SW 1271 (cell line): ENCODE results near the gene DYNC1I1.

ENCODE experiments used
- DNase-seq, 2 experiments: peaks; one replicate each; lab custom pipeline; 2025; lab: John Stamatoyannopoulos, UW

The DYNC1I1 gene

DNA sequence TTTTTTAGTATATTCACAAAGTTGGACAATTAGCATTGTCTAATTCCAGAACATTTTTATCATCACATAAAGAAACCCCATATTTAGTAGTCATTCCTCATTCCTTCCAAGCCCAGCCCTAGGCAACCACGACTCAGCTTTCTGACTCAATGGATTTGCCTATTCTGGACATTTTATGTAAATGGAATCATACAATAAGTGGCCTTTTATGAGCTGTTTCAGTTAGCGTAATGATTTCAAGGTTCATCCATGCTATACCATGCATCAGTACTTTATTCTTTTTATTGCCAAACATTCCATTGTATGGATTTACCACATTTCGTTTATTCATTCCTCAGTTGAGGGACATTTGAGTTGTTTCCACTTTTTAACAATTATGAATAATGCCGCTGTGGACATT is 249.2 kb downstream of the DYNC1I1 start:
- DNase-seq: no peak

DNA sequence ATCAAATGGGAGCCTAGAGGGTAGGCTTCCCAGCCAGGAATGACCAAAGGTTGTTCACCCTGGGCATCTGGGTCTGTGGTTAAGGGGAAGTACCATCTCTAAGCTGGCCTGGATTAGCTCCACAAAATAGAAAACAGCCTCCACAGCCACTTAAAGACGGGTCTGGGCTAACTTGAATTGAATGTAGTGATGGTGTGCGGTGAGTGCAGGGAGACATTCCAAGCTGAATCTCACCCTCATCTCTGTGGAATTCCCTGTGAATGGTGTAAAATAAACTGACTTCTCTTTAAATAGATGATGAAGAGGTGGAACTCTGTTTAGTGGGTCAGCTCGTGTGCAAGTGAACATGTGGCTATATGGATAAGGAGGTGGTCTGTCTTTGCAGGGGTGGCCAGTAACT is 251.0 kb downstream of the DYNC1I1 start:
- no peak for DNase-seq

DNA sequence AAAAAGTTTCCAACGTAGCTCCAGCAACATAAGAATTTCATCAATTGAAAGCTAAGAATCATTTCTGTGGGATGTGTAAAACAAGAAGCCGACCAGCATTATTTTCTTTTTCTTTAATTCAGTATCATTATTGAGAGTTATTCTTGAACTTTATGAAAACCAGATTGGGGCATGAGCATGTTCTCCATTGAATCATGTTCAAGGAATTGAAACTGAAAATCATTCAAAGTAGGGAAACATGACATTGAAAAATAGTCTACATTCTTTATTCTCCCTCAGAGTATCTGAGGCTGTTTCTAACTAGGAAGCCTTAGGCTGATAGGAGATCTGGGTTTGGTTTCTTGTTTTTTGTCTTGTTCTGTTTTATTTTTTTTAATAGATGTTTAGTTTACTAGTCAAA is 253.7 kb downstream of the DYNC1I1 start:
- DNase-seq: no peak

DNA sequence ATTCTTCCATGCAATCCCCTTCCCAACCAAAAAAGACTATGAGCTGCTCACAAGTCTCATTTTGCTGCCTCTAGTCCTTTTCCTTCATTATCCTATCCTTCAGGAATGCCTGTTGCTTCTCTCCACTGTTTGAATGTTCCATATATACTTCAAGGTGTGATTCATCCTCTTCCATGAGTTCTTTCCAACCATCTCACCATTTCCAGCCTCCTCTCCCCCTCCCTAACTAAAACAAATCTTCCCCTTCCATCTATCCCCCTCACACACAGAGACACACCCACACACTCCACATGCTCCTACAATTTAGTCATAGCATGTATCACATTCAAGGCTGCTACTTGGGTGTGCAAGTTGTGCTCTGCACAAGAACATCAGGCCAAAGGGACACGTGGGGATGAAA is 254.3 kb downstream of the DYNC1I1 start:
- no peak for DNase-seq

DNA sequence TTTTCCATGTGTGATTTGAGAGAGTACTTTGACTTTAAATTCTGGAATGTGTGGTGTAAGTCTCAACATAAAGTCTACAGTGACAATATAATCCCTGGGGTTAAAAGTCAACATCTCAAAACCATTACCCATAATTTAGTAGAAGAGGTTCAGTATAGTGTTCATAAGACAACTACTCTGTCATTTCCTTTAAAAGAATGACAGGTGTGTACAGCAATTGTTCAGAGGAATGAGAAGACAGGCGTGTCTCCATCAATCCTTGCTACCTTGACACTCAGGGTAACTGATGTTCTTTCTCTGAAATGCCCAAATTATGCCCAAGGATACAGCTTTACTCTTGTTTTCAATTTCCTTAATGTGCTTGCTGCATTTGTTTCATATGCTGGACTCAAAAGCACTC is 256.4 kb downstream of the DYNC1I1 start:
- no peak for DNase-seq

DNA sequence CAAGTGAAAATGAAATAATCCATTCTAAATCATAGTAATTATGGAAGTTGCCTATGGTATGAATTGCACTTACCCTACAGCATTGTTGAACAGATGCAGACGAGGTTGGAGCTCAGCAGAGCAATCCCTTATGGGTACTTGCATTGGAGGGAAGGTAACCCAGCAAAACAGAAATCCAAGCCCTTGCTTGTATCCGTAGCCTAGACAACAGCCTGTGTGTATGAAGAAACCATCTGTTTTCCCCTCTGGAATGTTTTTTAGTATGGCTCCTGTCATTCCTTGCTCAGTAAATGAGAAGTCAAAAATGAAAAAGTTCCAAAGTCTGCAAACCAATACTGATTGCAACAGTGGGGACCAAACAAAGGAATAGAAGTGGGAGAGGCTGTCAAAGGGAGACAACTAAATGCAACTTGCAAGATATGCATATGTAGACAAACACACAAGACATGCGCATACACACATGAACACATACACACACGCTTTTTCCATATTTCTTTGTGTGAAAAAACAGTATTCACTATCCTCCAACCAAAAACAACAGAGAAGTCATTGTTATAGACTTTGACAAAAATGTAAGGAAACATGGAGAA is 260.8 kb downstream of the DYNC1I1 start:
- no peak for DNase-seq

DNA sequence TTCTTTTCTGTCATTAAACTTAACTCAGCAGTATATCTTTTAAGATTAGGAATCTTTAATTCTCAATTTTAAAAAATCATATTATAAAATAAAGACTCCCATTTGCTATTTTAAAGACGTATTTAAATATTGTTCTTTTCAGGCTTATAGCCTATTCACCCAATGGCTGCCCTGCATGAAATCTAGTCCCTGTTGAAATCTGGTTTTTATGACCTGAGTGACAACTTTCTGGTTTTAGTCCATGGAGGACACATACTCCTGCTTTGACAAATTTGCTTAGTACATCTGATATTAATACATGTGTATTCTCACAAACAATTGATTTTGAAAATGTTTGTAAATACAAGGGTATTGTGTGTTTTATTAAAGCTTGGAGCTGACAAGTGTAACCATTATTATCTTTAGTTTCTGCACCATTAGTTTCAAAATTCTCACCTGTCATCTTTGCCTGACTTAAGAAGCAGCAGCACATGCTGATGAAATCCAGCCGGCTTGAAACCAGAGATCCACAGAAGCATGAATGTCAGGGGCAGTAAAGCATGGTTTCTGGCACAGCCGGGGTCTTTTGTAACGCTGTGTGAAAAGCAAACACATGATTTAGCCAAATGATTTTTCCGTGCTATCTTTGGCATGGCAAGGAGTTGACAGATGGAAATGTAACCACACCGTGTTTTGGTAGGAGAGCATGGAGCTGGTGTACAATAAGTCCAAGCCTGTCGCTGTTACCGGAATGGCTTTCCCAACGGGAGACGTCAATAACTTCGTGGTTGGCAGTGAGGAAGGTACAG is 262.8 kb downstream of the DYNC1I1 start:
- DNase-seq: no peak

DNA sequence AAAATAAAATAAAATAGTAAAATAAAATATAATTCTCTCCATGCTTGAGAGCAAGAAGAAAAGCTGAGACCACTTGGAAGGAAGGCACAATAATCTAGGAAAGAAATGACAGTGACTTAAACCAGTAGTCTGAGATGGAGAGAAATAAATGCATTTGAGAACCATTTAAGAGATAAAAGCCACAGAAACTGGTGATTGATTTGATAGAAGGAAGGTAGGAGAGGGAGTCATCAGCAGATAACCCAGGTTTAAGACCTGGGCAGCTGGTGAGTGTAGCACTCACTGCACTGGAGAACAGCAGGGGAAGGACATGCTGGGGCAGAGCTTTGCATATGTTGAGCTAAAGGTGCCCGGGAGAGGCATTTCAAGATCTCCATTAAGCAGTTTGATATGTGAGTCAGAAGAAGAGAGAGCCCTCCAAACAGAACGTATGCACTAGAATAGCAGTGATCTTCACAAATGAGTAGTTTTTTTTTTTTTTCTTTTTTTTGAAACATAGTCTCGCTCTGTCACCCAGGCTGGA is 268.0 kb downstream of the DYNC1I1 start:
- DNase-seq: no peak

DNA sequence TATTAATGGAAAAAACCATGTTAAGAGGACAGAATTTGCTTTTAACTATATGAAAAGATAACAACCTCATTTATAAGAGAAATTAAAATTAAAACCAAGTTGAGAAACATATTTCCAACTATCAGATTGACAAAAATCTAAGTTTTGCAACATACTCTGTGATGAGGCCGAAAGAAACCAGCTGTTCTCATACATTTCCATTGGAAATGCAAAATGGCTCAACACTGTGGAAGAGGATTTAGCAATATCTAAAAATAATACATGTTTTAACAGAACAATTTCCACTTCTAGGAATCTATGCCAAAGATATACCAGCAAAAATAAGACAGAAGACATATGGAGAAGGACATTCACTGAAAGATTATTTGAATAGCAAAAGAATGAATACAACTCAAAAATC is 268.8 kb downstream of the DYNC1I1 start:
- DNase-seq: no peak

DNA sequence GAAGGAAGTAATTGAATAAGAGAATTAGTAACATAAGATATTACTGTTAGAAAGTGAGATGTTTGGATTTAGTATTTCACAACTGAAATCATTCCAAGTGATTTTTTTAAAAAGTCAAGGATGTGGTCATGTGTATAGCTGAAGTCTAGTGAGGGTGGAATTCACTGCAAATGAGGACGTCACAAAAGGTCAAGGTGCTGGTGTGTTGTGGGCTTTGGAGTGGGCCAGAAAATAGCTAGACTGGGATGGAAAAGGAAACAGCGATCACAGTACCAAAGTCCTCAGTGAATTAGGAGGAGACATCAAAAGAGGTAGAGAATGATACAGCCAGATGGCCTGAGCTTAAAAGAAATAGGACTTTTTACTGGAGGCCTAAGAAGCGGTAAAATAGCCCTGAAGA is 272.8 kb downstream of the DYNC1I1 start:
- DNase-seq: no peak

DNA sequence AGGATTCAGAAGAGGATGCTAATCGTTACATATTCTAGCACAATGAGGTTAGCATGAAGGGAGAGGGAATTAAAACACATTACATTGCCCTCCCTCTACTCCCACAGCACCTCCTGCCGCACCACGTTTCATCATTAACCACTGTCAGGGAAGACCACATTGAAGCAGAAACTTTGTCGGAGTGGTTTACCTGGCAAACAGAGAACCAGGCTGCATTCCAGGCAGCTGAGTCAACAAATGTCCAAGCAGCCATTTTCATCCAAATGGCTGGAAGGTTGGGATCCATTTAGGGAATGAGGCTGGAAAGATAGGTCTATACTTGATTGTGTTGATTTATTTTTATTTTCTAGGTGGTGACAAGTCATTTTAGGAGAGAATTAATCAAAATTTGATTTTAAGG is 273.6 kb downstream of the DYNC1I1 start:
- no peak for DNase-seq

DNA sequence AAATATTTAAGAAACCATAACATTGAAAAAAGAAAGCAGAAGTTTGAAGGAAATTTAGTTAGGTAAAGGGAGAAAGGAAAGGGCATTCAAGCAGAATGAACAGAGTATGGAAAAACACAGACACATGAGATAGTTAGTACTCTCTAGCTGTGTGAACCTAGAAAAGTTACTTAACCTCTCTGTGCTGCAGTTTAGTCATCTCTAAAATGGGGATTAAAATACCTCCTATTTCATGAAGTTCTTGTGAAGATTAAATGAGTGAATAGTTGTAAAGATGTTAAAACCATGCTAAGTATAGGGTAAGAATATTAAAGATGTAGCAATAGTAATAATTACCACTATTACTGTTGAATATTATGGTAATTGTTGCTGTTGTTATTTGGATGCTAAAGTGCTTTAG is 279.9 kb downstream of the DYNC1I1 start:
- no peak for DNase-seq

DNA sequence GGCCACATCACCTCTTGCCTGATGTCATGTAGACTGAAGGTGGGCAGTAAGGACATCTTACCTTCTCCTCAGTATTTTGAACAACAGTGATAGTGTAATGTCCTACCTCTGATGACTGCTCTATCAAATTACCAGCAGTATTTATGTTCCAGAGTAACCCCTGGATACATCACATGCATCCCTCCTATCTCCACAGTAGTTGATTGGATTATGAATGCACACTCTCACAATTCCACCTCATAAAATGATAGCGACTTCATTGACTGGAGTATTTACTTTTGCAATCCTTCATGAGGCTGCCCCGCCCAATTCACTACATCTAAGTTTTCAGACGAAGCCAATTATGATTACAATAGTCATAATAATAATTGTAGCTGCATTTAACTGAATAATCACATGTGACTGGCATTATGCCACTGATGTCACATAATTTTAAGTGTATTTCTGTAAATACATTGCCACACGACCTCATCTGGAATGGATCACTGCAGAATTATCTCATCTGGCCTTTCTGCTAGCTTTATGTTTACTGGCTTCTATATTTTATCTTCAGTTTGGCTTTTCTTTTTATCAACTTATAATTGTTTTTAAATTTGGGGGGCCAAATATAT is 280.6 kb downstream of the DYNC1I1 start:
- DNase-seq: no peak

DNA sequence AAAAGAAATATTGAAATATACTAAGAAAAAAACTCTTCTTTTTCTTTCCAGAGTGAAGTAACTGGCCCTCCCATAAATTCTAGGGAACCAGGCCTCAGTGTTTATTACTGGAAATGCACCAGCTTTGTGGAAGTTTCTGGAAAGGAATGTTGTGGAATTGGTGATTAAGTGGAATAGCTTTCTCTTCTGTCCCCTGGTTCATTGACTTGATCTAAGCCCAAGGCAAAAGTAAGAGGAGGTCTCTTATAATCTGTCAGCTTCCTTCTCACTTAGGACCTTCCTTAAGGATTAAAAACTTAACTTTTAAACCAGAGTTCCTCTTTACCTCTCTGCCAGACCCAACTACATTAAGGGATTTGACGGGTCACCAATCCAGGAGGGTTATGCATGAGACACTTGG is 283.4 kb downstream of the DYNC1I1 start:
- DNase-seq: no peak

DNA sequence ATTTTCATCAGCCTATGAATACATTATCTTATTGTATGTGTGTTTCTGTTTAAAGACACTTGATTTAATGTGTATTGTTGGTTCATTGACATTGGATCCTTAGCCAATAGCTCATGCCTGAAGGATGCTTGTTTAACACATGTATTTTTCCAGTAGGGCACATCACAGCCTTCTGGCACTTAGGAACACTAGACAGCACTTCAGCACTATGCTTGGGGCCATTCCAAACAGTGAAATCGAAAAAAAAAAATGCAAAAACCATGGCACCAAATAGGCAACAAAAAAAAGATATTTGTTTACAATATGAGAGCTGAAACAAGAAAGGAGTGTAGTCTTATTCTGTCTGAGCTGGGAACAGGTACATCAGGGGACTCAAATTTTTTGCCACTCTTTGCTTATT is 286.7 kb downstream of the DYNC1I1 start:
- no peak for DNase-seq

DNA sequence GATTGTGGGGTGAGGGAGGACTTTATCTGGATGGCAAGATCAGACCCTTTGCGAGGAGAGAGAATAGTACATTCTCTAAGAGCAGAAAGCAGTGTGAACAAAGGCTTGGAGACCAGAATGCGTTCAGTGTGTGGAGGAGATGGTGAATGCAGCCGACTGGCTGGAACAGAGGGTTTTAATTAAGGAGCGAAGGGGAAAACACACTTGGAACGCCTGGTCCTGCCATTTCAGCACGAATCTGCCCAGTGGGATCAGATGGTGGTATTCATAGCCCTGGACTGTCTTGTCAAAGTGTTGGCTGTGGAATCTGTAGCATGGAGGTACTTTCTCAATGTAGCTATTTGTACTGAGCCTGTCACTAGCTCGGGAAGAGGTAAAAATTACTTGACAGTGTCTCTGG is 288.7 kb downstream of the DYNC1I1 start:
- DNase-seq: no peak

DNA sequence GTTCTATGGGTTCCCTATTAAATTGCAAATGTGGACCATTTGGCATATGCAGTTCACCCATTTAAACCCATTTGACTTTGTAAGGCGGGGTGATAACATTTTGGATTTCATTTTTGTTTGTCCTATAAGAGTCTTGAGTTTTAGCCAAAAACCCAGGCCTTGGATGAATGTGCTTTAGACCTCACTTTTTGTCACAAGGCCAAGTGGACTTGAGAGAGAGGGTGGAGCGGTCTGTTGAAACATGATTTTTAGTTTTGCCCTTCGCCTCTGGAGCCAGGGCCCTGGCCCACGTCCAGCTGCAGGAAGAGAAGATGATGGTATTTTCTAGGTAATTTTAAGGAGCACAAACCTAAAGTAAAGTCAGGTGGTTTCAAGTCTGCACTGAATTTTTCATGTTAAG is 289.5 kb downstream of the DYNC1I1 start:
- no peak for DNase-seq

DNA sequence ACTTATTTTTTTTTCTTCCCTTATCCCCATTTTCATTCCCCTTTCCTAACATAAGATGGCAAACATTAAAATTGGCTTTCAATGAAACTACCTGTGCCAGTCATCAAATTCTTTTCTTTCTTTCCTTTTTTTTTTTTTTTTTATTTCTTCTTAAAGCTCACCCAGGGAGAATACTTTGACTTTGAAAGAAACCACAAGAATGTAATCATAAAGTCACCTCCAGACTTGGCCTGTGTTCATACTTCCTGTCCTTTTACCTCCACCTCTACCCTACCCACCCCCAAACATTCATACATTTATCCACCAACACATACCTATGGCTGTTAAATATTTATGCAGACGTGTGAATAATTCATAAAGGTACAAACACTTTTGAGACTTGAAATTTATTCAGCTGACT is 295.0 kb downstream of the DYNC1I1 start:
- no peak for DNase-seq

DNA sequence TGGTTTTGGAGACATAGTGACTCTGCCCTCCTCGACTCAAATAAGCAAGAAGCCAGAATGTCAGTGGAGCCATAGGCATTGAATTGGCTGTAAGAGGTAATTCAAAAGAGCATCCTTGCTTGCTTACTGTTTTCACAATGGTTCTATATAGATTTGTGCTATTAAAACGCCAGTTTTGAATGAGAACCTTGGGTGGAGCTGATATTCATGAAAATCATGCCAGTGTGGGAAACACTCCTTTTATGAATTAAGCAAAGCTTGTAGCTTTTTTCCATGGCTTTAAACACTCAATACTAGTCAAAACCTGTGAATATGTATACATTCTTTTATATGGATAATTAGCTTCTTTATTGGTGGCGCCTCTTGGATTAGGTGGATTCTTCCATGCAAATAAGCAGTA is 297.0 kb downstream of the DYNC1I1 start:
- DNase-seq: no peak

DNA sequence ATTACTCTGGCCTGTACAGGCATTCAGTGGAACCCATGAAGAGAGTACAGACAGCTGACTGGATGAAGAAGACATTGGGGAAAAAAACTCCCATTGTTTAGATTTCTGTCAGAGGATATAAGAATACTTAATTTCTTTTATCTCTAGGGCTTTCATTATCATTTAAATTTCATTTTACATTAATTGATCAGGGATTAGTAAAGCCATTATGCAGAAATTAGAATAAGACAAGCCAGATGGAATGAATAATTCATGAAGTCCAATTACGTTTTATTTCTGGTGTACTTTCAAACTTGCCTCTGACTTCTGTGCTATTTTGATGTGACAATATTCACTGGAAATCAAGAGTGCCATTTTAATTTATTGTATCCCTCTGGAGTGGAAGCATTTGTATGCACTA is 302.5 kb downstream of the DYNC1I1 start:
- no peak for DNase-seq

DNA sequence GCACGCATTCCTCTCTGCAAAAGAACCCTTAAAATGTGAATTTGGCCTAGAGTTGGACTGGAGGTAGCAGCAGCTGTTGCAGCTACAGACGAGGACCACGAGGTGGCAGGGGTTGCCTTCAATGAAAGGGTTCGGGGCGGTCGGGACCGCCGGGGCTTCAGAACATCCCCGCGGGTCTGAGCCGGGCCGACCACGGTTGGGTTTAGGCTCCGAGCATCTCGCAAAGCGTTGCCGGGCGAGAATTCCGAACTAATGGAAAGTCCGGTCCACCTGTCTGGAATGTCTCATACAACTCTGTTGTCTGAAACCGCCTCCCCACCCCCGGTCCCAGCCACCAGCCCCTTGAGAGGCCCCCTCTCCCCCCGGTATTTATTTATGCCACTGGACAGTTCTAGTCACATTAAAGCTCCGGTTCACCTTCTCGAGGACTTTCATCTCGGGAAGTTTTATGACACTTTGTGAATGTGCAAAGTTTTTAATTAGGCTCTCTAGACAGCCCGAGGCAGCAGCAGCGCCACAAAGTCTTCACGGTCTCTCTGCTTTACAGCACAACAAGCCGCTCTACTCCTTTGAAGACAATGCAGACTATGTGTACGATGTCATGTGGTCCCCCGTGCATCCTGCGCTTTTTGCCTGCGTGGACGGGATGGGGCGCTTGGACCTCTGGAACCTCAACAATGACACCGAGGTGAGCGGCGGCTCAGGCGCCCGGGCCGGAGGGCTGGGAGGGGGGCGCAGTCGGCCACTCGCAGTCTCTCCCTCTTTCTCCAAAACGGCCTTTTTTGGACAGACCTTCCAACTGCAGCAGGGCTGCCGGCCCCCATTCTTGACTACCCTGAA is 303.4 kb downstream of the DYNC1I1 start:
- peak; percentile 13 to 48 for DNase-seq

DNA sequence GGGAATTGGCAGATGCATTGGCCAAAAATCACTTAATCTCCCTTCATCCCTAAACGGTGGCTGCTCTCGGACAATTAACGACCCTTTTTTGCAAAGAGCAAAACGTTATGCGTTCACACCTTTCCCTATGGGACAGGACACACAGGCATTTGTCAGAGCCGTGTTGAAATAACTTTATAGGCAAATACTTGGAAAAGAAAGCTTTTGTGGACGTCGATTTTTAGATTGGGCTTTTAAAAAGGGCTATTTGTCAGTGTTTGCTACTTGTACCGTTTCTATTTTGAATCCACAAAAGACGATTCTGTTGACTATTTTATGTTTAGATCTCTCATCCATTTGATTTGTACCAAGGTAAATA is 304.0 kb downstream of the DYNC1I1 start:
- no peak for DNase-seq

DNA sequence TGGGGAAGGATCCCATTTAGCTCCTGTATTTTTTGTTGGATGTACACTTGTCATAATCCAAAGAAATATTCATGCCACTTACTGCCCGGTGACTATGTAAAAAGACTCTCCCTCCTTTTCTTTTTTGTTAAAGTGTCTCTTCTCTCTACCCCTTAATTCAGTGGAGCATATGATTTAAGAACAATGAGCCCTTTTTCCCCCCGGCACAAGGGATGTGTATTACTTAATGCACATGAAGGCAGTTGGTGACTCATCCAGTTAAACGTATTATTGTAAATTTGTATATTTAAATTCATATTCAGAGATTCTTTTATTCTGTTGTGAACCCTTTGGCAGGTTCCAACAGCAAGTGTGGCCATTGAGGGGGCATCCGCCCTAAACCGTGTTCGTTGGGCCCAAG is 307.7 kb downstream of the DYNC1I1 start:
- DNase-seq: no peak
